SJSA1 (cell line): ENCODE data around the gene ABCC11. TPM values are rescaled to one million over a fixed set of nuclear protein-coding genes. Genes with fewer than 3 reads are reported as not detected.
A peak's percentile ranks its signal among the peaks of the same experiment; 100 is the strongest.

Source experiments
- DNase-seq, 2 experiments: peaks; one replicate each; pipeline ENCODE4 v3.0.0-alpha.2; 2015 to 2020; ENCODE audit warnings: low spot score in 2 of 2, low read depth in 1 of 2
- H3K27ac ChIP-seq: fragments of 250-450 bp; sonication (Bioruptor Pico); 2 replicates; pipeline ENCODE4 v1.5.1; 2020; ENCODE audit warnings: mild to moderate bottlenecking, moderate library complexity
- H3K27me3 ChIP-seq: fragments of 250-450 bp; sonication (Bioruptor Pico); replicated peaks from 2 replicates; pipeline ENCODE4 v1.5.1; 2020; ENCODE audit warnings: mild to moderate bottlenecking, moderate library complexity
- H3K36me3 ChIP-seq: fragments of 250-450 bp; sonication (Bioruptor Pico); 2 replicates; pipeline ENCODE4 v1.5.1; 2020; ENCODE audit warnings: mild to moderate bottlenecking
- H3K4me1 ChIP-seq: fragments of 250-450 bp; sonication (Bioruptor Pico); replicated peaks from 2 replicates; pipeline ENCODE4 v1.6.1; 2021; ENCODE audit warnings: mild to moderate bottlenecking
- H3K4me3 ChIP-seq: fragments of 250-450 bp; sonication (Bioruptor Pico); 2 replicates; pipeline ENCODE4 v1.5.1; 2020; ENCODE audit warnings: mild to moderate bottlenecking
- H3K9me3 ChIP-seq: fragments of 250-450 bp; sonication (Bioruptor Pico); replicated peaks from 2 replicates; pipeline ENCODE4 v1.5.1; 2020; ENCODE audit warnings: mild to moderate bottlenecking
- total RNA-seq: library from RNA; depleted of rRNA; stranded (reverse); fragments of >200 nt; shearing (Covaris generic); gene quantifications from 2 replicates; pipeline ENCODE4 v1.2.3, GENCODE V29; 2014

ABCC11 gene
- total RNA-seq, 1 experiment from 2014 or later: not detected

- DNase-seq: no peak
- H3K9me3 ChIP-seq: no peaks in the 10 kb centered on the region
- H3K27ac ChIP-seq: no peak overlapping the region
- no peaks in the 10 kb centered on the region for H3K4me1 ChIP-seq
- H3K27me3 ChIP-seq: no peaks in the 10 kb centered on the region
- no peaks in the 10 kb centered on the region for H3K36me3 ChIP-seq
- no peak overlapping the region for H3K4me3 ChIP-seq
Measured at GRCh38 chr16:48136547-48137360, 110.6 kb downstream of the ABCC11 start.

GRCh38 chr16:48133455-48134211 is 113.7 kb downstream of the ABCC11 start:
- peaks cover 3% of the 10 kb centered on the region; the same call in 1 of the 2 replicates for H3K4me1 ChIP-seq
- H3K27ac ChIP-seq: no peak overlapping the region
- no peak for DNase-seq
- H3K9me3 ChIP-seq: no peaks in the 10 kb centered on the region
- H3K27me3 ChIP-seq: no peaks in the 10 kb centered on the region
- no peaks in the 10 kb centered on the region for H3K36me3 ChIP-seq
- no peak overlapping the region for H3K4me3 ChIP-seq

GRCh38 chr16:48132696-48133095 is 114.6 kb downstream of the ABCC11 start:
- DNase-seq: no peak
- Histone ChIP-seq H3K4me3 (no peak overlapping the region), H3K27me3 (no peaks in the 10 kb centered on the region), H3K27ac (no peak overlapping the region; the same call in 1 of the 2 replicates), H3K36me3 (no peaks in the 10 kb centered on the region), H3K9me3 (no peaks in the 10 kb centered on the region), H3K4me1 (peaks cover 11% of the 10 kb centered on the region)

- Histone ChIP-seq H3K36me3 (no peaks in the 10 kb centered on the region), H3K27me3 (no peaks in the 10 kb centered on the region), H3K9me3 (no peaks in the 10 kb centered on the region), H3K4me1 (peaks cover 22% of the 10 kb centered on the region), H3K4me3 (no peak overlapping the region), H3K27ac (no peak overlapping the region)
- no peak for DNase-seq
Measured at GRCh38 chr16:48131201-48131935, 116.0 kb downstream of the ABCC11 start.

- no peaks in the 10 kb centered on the region for H3K36me3 ChIP-seq
- no peak overlapping the region for H3K4me3 ChIP-seq
- H3K27ac ChIP-seq: no peak overlapping the region
- H3K4me1 ChIP-seq: peaks cover 37% of the 10 kb centered on the region
- no peaks in the 10 kb centered on the region for H3K9me3 ChIP-seq
- DNase-seq: no peak
- no peaks in the 10 kb centered on the region for H3K27me3 ChIP-seq
Measured at GRCh38 chr16:48129926-48130325, 117.4 kb downstream of the ABCC11 start.

- peaks cover 48% of the 10 kb centered on the region for H3K4me1 ChIP-seq
- H3K4me3 ChIP-seq: no peak overlapping the region
- no peaks in the 10 kb centered on the region for H3K9me3 ChIP-seq
- no peak for DNase-seq
- no peaks in the 10 kb centered on the region for H3K27me3 ChIP-seq
- H3K27ac ChIP-seq: no peak overlapping the region
- no peaks in the 10 kb centered on the region for H3K36me3 ChIP-seq
Measured at GRCh38 chr16:48128769-48129168, 118.6 kb downstream of the ABCC11 start.

GRCh38 chr16:48126801-48127644 is 120.3 kb downstream of the ABCC11 start:
- Histone ChIP-seq H3K27me3 (no peaks in the 10 kb centered on the region), H3K4me3 (no peak overlapping the region), H3K36me3 (no peaks in the 10 kb centered on the region), H3K9me3 (no peaks in the 10 kb centered on the region), H3K27ac (peak overlapping the region; percentile 68), H3K4me1 (peaks cover 64% of the 10 kb centered on the region)
- DNase-seq: peak; percentile 94 to 98

- H3K27ac ChIP-seq: peak overlapping the region; percentile 68
- H3K27me3 ChIP-seq: no peaks in the 10 kb centered on the region
- H3K36me3 ChIP-seq: no peaks in the 10 kb centered on the region
- peak in 1 of 2 experiments; percentile 15 for DNase-seq
- H3K4me1 ChIP-seq: peaks cover 64% of the 10 kb centered on the region
- H3K9me3 ChIP-seq: no peaks in the 10 kb centered on the region
- H3K4me3 ChIP-seq: no peak overlapping the region
Measured at GRCh38 chr16:48125888-48126287, 121.5 kb downstream of the ABCC11 start.

- peak in 1 of 2 experiments; percentile 6 for DNase-seq
- Histone ChIP-seq H3K4me1 (peaks cover 64% of the 10 kb centered on the region), H3K36me3 (no peaks in the 10 kb centered on the region), H3K27ac (peak overlapping the region; percentile 79), H3K9me3 (no peaks in the 10 kb centered on the region), H3K4me3 (no peak overlapping the region), H3K27me3 (no peaks in the 10 kb centered on the region)
Measured at GRCh38 chr16:48124266-48124665, 123.1 kb downstream of the ABCC11 start.

GRCh38 chr16:48123104-48123788 is 124.1 kb downstream of the ABCC11 start:
- Histone ChIP-seq H3K4me1 (peaks cover 58% of the 10 kb centered on the region), H3K4me3 (no peak overlapping the region)

GRCh38 chr16:48121276-48121675 is 126.1 kb downstream of the ABCC11 start:
- H3K36me3 ChIP-seq: no peaks in the 10 kb centered on the region
- no peaks in the 10 kb centered on the region for H3K9me3 ChIP-seq
- H3K27me3 ChIP-seq: no peaks in the 10 kb centered on the region
- DNase-seq: no peak
- peaks cover 47% of the 10 kb centered on the region for H3K4me1 ChIP-seq
- no peak overlapping the region for H3K27ac ChIP-seq
- no peak overlapping the region for H3K4me3 ChIP-seq

More at GRCh38 chr16:48123104-48123788, 124.1 kb downstream of the ABCC11 start:
- Histone ChIP-seq H3K27me3 (no peaks in the 10 kb centered on the region), H3K9me3 (no peaks in the 10 kb centered on the region), H3K36me3 (no peaks in the 10 kb centered on the region), H3K27ac (peak overlapping the region; percentile 79)
- peak; percentile 92 to 96 for DNase-seq

GRCh38 chr16:48118841-48119240 is 128.5 kb downstream of the ABCC11 start:
- H3K9me3 ChIP-seq: no peaks in the 10 kb centered on the region
- no peak overlapping the region for H3K27ac ChIP-seq
- H3K4me3 ChIP-seq: no peak overlapping the region
- no peaks in the 10 kb centered on the region for H3K27me3 ChIP-seq
- DNase-seq: no peak
- no peaks in the 10 kb centered on the region for H3K36me3 ChIP-seq
- peaks cover 23% of the 10 kb centered on the region for H3K4me1 ChIP-seq
